IPS-NIHi7 (cell line): ENCODE measurements around the gene ATP10B.
A peak's percentile ranks its signal among the peaks of the same experiment; 100 is the strongest.
"Not testable (repeated sequence)": the region's sequence is repeated elsewhere in the genome, so short reads cannot be mapped to it uniquely, and the experiment has no call there.

Experiments used
- DNase-seq: peaks from one replicate; pipeline ENCODE4 v3.0.0; 2012; ENCODE audit warnings: mixed read lengths; ENCODE audit errors: extremely low spot score

The ATP10B gene, protein sequence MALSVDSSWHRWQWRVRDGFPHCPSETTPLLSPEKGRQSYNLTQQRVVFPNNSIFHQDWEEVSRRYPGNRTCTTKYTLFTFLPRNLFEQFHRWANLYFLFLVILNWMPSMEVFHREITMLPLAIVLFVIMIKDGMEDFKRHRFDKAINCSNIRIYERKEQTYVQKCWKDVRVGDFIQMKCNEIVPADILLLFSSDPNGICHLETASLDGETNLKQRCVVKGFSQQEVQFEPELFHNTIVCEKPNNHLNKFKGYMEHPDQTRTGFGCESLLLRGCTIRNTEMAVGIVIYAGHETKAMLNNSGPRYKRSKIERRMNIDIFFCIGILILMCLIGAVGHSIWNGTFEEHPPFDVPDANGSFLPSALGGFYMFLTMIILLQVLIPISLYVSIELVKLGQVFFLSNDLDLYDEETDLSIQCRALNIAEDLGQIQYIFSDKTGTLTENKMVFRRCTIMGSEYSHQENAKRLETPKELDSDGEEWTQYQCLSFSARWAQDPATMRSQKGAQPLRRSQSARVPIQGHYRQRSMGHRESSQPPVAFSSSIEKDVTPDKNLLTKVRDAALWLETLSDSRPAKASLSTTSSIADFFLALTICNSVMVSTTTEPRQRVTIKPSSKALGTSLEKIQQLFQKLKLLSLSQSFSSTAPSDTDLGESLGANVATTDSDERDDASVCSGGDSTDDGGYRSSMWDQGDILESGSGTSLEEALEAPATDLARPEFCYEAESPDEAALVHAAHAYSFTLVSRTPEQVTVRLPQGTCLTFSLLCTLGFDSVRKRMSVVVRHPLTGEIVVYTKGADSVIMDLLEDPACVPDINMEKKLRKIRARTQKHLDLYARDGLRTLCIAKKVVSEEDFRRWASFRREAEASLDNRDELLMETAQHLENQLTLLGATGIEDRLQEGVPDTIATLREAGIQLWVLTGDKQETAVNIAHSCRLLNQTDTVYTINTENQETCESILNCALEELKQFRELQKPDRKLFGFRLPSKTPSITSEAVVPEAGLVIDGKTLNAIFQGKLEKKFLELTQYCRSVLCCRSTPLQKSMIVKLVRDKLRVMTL (N-terminal part only)

DNA sequence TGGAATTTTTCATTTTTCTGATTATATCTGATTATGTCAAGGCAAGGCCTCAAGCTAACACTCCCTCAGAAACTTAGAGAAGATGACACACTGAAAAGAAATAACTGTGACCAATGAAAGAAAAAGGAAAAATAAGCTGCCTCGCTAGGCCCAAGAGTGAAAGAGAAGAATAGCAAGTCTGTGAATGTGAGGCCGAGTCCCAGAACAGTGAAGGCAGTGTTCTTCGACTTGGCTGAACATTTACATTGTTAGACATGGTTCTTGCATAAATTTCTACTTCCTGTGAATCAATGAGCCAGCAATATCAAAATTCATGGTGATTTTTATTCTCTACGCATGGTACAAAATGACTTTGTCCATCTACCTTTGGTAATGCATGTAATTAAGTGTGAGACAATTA, at the start of gene ATP10B:
TSS of gene ATP10B (minus strand) at position 163 of the 400 bp plus-strand sequence. CDS start 164,137 bp downstream, outside the sequence.
- no peak for DNase-seq

DNA sequence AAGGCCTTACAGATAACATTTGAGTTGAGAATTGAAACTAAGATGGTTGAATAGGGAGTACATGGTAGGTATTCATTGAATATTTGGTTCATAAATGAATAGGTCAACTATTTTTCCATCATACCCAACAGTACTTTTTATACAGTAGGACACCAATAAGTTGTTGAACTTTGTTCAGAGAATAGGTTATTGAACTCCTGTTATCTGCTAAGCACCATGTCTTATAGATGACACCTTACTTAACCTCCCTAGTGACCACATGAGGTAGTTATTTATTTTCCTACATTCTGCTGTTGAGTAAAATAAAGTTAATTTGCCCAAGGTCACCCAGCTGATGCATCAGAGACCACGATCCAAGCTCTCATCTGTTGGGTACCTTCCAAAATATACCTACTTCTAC, 49.6 kb upstream of the ATP10B start:
- no peak for DNase-seq

DNA sequence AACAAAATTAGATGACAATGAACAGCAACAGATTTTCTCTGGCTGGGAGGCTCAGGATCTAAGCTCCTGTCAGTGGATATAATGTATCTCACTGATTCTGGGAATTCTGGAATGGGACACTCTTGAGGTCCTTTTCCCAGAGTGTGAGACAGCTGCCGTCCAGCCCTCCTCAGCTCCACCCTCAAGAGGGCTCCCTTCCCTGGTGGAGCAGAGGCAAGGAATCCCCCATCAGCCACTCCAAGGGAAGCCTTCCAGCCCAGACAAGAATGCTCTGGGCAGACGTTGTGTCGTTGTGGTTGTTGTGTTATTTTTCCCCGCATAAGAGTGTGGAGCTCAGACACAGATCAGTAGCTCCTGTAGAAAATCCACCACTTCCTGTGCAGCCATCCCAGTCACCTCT, 47.7 kb upstream of the ATP10B start:
- peak; percentile 60 for DNase-seq

DNA sequence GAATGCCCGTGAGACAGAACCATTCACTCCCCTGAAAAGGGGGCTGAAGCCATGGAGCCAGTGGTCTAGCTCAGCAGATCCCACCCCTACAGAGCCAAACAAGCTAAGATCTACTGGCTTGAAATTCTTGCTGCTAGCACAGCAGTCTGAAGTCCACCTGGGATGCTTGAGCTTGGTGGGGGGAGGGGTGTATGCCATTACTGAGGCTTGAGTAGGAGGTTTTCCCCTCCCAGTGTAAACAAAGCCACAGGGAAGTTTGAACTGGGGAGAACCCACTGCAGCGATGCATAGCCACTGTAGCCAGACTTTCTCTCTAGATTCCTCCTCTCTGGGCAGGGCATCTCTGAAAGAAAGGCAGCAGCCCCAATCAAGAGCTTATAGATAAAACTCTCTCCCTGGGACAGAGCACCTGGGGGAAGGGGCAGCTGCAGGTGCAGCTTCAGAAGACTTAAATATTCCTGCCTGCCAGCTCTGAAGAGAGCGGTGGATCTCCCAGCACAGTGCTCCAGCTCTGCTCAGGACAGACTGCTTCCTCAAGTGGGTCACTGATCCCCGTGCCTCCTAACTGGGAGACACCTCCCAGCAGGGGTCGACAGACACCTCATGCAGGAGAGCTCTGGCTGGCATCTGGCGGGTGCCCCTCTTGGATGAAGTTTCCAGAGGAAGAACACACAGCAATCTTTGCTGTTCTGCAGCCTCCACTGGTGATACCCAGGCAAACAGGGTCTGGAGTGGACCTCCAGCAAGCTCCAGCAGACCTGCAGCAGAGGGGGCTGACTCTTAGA, 41.4 kb upstream of the ATP10B start:
- DNase-seq = not testable (repeated sequence)

DNA sequence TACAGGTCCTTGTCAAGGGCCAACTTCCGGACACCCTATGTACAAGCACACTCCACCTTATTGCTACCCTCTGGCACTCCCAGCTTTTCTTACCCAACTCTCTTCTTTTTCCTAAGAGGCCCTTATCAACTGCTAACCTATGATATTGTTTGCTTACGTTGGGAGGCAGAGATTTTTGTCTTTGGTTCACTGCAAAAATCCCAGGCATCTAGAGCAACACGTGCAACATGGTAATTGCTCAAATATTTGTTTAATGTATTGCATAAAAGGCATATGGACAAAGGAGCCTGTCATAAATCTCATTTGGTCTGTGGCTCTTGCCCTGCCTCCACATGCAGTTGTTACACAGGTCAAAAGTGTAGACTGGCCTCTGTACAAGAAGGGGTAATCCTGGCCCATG, 35.8 kb upstream of the ATP10B start:
- no peak for DNase-seq

DNA sequence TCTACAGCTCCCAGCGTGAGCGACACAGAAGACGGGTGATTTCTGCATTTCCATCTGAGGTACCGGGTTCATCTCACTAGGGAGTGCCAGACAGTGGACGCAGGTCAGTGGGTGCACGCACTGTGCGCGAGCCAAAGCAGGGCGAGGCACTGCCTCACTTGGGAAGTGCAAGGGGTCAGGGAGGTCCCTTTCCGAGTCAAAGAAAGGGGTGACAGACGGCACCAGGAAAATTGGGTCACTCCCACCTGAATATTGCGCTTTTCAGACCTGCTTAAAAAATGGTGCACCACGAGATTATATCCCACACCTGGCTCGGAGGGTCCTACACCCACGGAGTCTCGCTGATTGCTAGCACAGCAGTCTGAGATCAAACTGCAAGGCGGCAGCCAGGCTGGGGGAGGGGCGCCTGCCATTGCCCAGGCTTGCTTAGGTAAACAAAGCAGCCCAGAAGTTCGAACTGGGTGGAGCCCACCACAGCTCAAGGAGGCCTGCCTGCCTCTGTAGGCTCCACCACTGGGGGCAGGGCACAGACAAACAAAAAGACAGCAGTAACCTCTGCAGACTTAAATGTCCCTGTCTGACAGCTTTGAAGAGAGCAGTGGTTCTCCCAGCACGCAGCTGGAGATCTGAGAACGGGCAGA, 21.7 kb upstream of the ATP10B start:
- not testable (repeated sequence) for DNase-seq

DNA sequence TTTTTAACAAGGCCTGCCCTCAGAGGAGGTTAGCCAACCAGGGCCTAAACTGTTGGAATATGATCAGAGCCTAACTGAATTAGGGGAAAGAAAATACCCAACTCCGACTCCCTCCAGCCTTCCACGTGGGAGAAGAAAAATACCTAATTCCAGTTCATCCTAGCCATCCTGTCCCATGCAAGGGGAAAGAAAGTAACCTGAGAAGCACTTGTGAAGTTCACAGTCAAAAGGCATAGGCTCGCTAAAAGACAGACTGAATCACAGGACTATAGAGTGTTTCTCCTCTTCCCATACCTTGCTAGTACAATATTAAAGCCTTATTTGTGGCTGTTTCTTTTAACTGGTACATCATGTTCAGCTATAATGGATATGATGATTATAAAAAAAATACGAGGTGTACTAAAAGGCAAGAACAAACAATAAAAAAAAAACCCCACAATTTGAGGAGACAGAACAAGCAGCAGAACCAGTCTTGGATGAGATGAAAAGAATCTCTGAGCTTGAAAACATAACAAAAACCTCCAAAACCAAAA, 18.0 kb upstream of the ATP10B start:
- no peak for DNase-seq

DNA sequence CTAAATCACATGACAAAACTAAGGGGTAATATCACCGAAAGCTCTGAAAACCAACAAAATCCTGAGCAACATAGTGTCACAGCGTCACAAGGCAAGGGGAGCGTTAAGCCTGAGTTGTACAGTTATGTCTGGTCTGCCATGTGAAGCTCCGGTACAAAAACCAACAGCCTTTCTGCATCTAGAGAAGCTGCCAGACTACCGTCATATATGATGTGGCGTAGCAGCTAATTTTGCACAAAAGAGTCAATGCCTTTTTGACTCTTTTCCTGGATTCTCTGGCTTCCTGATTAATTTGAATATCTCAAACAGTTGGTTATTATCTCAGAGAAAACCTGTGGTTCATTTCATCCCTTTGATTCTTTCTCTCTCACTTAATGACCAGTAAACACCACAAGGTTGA, 16.0 kb upstream of the ATP10B start:
- no peak for DNase-seq

DNA sequence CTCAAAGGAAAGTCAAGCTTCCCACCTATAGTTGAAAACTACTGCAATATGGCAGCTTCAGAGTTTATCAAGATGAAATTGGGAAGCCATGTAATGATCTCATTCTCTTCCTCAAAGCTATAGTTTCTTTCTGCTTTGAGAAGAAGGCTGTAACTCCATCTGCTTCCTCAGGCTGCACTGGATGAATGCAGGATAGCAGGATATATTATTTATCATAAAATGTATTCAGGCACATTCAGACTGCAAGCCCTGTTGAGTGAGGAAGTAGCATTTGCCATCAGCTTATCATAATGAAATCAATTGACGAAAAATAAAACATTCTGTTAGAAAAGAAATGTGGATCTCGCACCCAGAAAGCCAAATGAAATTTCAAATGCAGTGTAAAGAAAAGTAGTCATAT, 560 bp downstream of the ATP10B start:
- DNase-seq = no peak

DNA sequence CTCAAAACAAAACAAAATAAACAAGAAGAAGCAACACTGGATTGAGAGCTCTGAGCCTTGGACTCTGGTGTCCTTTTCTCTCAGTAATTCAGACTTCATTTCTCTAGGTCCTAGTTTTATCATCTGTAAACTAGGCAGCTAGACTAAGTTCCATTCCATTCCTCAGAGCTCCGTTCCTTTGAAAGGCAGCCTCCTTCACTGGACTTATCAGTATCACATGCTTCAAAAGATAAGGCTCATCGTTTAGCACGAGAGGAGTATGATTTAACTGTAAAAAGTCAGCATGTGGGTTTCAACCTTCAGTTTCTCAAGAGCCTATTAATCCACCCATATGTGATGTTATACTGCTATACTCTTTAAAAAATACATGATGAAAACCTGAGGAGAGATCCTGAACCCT, 1.6 kb downstream of the ATP10B start:
- DNase-seq = no peak

DNA sequence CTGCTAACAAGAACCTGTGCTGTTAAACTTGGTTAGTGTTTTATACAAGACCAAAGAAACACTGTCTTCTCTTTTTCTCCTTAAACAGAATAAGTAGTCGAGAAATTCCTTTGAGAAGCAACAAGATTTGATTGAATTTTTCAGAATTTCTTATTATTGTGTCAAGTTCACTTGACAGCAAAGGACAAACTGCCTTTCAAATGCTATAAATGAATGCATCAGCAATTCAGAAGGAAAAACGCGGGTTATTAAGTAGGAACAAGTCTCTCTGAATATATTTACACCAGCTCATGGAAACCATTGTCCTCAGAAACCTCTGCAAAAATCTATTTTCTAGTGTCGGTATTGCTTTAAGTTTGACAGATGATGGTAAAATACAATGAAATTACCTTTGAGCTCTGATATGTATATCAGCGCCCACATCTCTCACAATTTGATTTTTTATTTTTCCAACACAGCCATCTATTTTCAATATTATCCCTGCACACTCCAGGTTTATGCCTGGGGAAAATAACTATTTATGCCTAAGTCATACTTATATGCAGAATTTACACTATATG, 4.4 kb downstream of the ATP10B start:
- DNase-seq = no peak

DNA sequence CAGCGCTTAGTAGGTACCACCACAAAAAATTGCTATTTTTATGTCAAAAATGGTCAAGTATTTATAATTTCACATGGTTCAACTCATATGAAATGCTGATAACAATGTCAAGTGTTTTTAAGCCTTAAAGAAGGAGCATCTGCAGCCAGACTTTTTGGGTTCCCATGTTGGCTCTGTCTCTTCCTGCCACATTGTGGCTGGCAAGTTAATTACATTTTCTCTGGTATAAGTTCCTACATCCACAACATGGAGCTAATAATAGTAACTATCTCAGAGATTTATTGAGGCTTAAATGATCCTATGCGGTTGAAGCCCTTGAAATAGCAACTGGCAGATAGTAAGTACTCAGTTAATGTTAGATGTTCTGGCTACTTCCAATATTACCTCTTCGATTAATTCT, 5.4 kb downstream of the ATP10B start:
- no peak for DNase-seq

DNA sequence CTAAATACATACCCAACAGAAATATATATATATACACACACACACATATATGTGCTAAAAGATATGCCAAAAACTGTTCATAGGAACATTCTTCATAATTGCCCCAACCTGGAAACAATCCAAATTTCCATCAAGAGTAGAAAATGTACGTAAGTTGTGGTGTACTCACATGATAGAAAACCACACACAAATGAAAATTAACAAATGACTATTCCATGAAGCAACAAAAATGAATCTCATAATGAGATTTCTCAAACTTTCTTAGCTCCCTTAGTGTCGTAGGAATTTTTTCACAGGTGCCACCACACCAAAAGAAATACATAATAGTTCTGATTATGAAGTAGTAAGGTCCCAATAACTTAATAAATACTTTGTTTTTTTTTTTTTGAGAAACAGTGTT, 7.8 kb downstream of the ATP10B start:
- no peak for DNase-seq

DNA sequence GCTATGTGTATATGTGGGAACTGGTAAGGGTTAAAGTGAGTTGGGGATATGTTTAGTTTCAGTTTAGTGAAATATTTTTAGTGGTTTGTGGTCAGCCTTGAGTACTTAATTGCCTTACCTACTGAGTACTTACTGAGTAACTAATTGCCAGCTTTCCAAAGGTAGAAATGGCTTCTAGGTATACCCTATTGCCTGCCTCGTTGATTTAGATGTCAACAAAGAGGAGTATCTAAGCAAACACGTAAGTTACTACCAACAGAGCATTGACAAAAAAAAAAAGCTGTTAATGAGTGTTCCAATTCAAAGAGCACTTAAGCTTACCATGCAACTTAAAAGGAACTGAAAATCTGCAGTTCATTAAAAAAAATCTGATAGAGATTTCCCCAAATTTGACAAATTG, 8.8 kb downstream of the ATP10B start:
- DNase-seq = no peak

DNA sequence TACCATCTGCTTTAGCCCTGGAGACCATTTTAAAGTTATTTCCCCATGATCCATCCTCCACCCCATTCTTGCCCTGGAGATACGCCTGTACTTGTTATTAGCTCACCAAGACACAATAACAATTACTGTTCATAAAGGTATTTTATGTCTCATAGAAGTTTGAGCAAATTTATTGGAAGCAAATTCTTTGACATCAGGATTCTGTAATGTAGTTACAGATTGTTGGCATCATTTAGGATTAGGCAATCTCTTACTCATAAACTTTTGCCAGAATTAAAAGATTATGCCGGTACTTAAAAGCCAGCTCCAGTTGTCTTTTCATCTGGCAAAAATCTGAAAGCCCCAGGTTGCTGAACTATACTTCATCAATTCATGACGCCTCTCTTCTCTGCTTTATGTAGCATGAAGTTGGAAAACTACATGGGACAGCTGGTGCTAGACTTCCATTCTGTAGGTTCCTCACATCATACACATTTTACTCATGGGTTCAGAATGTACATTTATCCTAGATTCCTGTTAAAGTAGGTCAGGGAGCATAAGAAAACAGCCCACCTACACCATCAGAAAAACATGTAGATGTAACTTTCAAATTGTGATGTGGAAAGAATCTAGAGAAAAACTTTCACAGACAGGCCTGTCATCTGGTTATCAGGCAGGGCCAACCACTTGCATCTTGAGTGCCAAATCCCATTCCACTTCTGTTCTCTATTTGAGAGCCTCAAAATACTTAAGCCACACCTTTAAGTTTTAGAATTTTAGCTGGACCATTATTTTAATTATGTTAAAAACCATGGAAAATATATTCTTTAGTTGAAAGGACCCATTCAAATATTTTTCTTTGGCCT, 14.0 kb downstream of the ATP10B start:
- no peak for DNase-seq

DNA sequence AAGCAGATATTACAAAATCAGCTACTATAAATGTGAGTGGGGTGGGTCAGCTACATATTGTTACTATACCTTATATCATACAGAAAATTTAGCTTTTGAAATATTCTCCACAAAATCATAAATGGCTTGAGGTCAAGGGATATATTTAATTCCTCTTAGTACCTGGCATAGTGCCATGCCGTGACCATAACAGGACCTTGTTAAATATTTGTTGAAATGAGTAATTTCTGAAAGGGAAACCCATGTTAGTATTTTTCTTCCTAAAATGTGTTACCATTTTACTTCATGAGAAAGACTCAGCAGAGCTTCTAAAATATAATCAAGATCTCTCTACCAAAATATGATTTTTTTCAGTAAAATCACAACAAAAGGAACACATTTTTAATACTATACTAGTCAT, 14.8 kb downstream of the ATP10B start:
- DNase-seq = no peak

DNA sequence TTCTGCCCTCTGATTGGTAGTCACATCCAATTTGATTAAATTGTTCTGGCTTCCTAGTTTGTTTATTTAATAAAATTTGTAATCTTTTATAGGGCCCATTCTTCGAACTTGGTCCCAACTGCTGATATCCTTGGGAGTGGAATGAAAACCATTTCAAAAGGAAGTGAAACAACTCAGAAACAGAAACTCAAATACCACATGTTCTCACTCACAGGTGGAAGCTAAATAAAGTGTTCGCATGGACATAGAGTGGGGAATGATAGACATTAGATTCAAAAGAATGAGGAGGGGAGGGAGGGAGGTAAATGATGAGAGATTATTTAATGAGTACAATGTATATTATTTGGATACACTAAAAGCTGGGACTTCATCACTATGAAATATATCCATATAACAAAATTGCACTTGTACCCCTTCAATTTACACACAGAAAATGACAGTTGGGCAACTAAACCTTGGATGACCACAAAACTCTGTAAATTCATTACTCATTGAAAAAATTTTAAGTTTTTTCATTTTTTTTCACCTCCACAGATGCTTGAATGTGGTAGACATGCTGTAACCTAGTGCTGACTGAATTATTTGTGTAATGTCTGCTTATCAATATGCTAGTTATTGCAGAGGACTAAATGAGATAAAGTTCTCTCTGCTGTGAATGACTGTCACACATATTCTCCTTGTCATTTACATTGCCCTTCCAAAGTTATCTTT, 16.0 kb downstream of the ATP10B start:
- no peak for DNase-seq

DNA sequence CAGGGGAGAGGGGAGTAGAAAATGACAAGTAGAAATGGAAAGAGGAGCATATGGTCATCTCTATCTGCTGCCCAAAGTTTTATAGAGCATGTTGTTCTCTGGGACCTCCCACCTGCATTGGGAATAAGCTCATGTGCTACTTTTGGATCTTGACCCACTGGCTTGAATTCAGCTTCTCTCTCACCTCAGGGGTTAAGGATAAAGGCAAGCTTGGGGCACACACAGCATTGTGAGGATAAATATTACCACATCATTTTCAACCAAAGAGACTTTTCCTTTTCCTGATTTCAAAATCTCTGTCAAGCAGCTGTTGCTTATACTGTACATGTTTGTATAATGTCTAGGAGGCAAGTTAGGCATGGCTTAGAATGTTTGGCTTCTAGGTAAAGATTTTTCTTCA, 16.6 kb downstream of the ATP10B start:
- DNase-seq = no peak

DNA sequence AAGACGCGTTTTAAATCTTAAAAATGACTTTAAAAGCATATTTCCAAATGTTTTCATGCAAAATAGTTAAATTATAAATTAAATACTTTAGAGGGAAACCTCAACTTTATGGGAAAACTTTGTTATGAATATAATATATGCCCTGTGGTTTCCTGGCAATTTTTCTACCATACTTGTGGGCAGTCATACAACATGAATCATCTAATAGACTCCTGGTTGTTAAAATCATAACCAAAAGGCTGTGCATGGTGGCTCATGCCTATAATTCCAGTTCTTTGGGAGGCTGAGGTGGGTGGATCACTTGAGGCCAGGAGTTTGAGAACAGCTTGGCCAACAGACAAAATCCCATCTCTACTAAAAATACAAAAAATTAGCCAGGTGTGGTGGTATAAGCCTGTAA, 18.2 kb downstream of the ATP10B start:
- DNase-seq = no peak
